HG02840 (cell line): ENCODE results near the gene HPSE2.
"Not testable (repeated sequence)": the region's sequence is repeated elsewhere in the genome, so short reads cannot be mapped to it uniquely, and the experiment has no call there.

Experiments used
- ATAC-seq: cut with Tn5 transposase; IDR thresholded peaks from one replicate; pipeline ENCODE4 v1.9.1; 2021; ENCODE audit warnings: mild to moderate bottlenecking, moderate library complexity, moderate number of reproducible peaks; ENCODE audit not compliant: unreplicated experiment, low FRiP score

The HPSE2 gene

GRCh38 chr10:99170116-99170675 is 65.5 kb downstream of the HPSE2 start:
- no peak for ATAC-seq

GRCh38 chr10:99161165-99161564 is 74.5 kb downstream of the HPSE2 start:
- no peak for ATAC-seq

- no peak for ATAC-seq
Measured at GRCh38 chr10:99143651-99144050, 92.0 kb downstream of the HPSE2 start.

GRCh38 chr10:99143011-99143410 is 92.6 kb downstream of the HPSE2 start:
- no peak for ATAC-seq

- not testable (repeated sequence) for ATAC-seq
Measured at GRCh38 chr10:99132897-99133296, 102.8 kb downstream of the HPSE2 start.

GRCh38 chr10:99125879-99126278 is 109.8 kb downstream of the HPSE2 start:
- ATAC-seq = no peak

GRCh38 chr10:99124376-99124775 is 111.3 kb downstream of the HPSE2 start:
- ATAC-seq = no peak

- no peak for ATAC-seq
Measured at GRCh38 chr10:99123851-99124250, 111.8 kb downstream of the HPSE2 start.

GRCh38 chr10:99123336-99123735 is 112.3 kb downstream of the HPSE2 start:
- ATAC-seq = no peak

GRCh38 chr10:99119258-99119748 is 116.3 kb downstream of the HPSE2 start:
- ATAC-seq = no peak

- no peak for ATAC-seq
Measured at GRCh38 chr10:99115703-99116102, 119.9 kb downstream of the HPSE2 start.

- ATAC-seq = no peak
Measured at GRCh38 chr10:99085358-99085757, 150.3 kb downstream of the HPSE2 start.

- ATAC-seq = no peak
Measured at GRCh38 chr10:99084161-99084560, 151.5 kb downstream of the HPSE2 start.

GRCh38 chr10:99080275-99080945 is 155.2 kb downstream of the HPSE2 start:
- no peak for ATAC-seq

- ATAC-seq = no peak
Measured at GRCh38 chr10:99062591-99062990, 173.1 kb downstream of the HPSE2 start.

GRCh38 chr10:99058762-99059161 is 176.9 kb downstream of the HPSE2 start:
- no peak for ATAC-seq

GRCh38 chr10:99057936-99058690 is 177.5 kb downstream of the HPSE2 start:
- ATAC-seq = no peak

GRCh38 chr10:99045671-99046070 is 190.0 kb downstream of the HPSE2 start:
- no peak for ATAC-seq

- no peak for ATAC-seq
Measured at GRCh38 chr10:99042051-99042771, 193.4 kb downstream of the HPSE2 start.

- ATAC-seq = no peak
Measured at GRCh38 chr10:99041468-99041867, 194.2 kb downstream of the HPSE2 start.

GRCh38 chr10:99013885-99014284 is 221.8 kb downstream of the HPSE2 start:
- no peak for ATAC-seq
